WTC11 (cell line): Measurements from ENCODE around the gene TRMT112. TPM values are rescaled to one million over a fixed set of nuclear protein-coding genes. Genes with fewer than 3 reads are reported as not detected.

Source experiments
- ATAC-seq: fragments of 200-7000 bp; cut with Tn5 transposase; 2 replicates; pipeline ENCODE4 v1.10.0; 2021; ENCODE audit warnings: mild to moderate bottlenecking, moderate library complexity
- CTCF ChIA-PET: fragments of 300-600 bp; sonication (Branson Sonifier 250); formaldehyde crosslinking; loops from one replicate; lab custom pipeline; 2021; ENCODE audit warnings: antibody characterized with exemption; lab: Charles Lee
- POLR2A ChIA-PET: fragments of 350-600 bp; sonication (Branson Sonifier 250); formaldehyde crosslinking; loops from one replicate; lab custom pipeline; 2021; ENCODE audit warnings: antibody characterized with exemption; lab: Charles Lee
- DNase-seq: peaks from one replicate; pipeline ENCODE4 v3.0.0; 2021; ENCODE audit warnings: low spot score
- H3K27ac Mint-ChIP-seq: 2 replicates; pipeline ENCODE4 v1.8.0; 2021; ENCODE audit warnings: mixed read lengths
- H3K27me3 Mint-ChIP-seq: 2 replicates; pipeline ENCODE4 v1.8.0; 2021; ENCODE audit warnings: low read depth, mild to moderate bottlenecking, moderate library complexity, mixed read lengths
- H3K36me3 Mint-ChIP-seq: 2 replicates; pipeline ENCODE4 v1.8.0; 2021; ENCODE audit warnings: mixed read lengths
- H3K4me1 Mint-ChIP-seq: 2 replicates; pipeline ENCODE4 v1.8.0; 2022; ENCODE audit warnings: mixed read lengths
- H3K4me3 Mint-ChIP-seq: 2 replicates; pipeline ENCODE4 v1.8.0; 2021; ENCODE audit warnings: mild to moderate bottlenecking, moderate library complexity, mixed read lengths
- H3K9me3 Mint-ChIP-seq: 2 replicates; pipeline ENCODE4 v1.8.0; 2021; ENCODE audit warnings: mixed read lengths
- AR ChIP-seq: fragments of 250-450 bp; sonication (Bioruptor Pico); IDR thresholded peaks from 2 replicates; pipeline ENCODE4 v1.9.0; 2021; ENCODE audit warnings: mild to moderate bottlenecking
- ARID4B ChIP-seq: sonication (generic); formaldehyde crosslinking; IDR thresholded peaks from 2 replicates; pipeline ENCODE4 v1.8.0; 2023; ENCODE audit warnings: missing genetic modification reagents, mild to moderate bottlenecking, borderline replicate concordance
- E2F1 ChIP-seq: sonication (generic); formaldehyde crosslinking; IDR thresholded peaks from 2 replicates; pipeline ENCODE4 v1.8.0; 2022; ENCODE audit warnings: mild to moderate bottlenecking, missing genetic modification reagents
- E2F4 ChIP-seq: sonication (generic); formaldehyde crosslinking; IDR thresholded peaks from 2 replicates; pipeline ENCODE4 v1.8.1; 2022; ENCODE audit warnings: low read depth, mild to moderate bottlenecking, moderate library complexity, missing genetic modification reagents, borderline replicate concordance
- GTF2I ChIP-seq: fragments of 250-450 bp; sonication (Bioruptor Pico); conservative IDR thresholded peaks from 2 replicates; pipeline ENCODE4 v1.4.0; 2021; ENCODE audit warnings: mild to moderate bottlenecking
- IRF1 ChIP-seq: sonication (generic); formaldehyde crosslinking; IDR thresholded peaks from 2 replicates; pipeline ENCODE4 v1.8.0; 2023; ENCODE audit warnings: missing genetic modification reagents
- NR1H2 ChIP-seq: sonication (generic); formaldehyde crosslinking; IDR thresholded peaks from 2 replicates; pipeline ENCODE4 v1.9.0; 2021; ENCODE audit warnings: mild to moderate bottlenecking, moderate library complexity, missing genetic modification reagents
- PREB ChIP-seq: sonication (generic); formaldehyde crosslinking; IDR thresholded peaks from 2 replicates; pipeline ENCODE4 v1.8.1; 2022; ENCODE audit warnings: mild to moderate bottlenecking, missing genetic modification reagents, moderate library complexity, borderline replicate concordance
- RELA ChIP-seq: sonication (generic); formaldehyde crosslinking; IDR thresholded peaks from 2 replicates; pipeline ENCODE4 v1.8.1; 2022; ENCODE audit warnings: missing genetic modification reagents, mild to moderate bottlenecking, borderline replicate concordance
- RORB ChIP-seq: fragments of 250-450 bp; sonication (Bioruptor Pico); IDR thresholded peaks from 2 replicates; pipeline ENCODE4 v1.9.0; 2021; ENCODE audit warnings: mild to moderate bottlenecking
- TCF7 ChIP-seq: sonication (generic); formaldehyde crosslinking; IDR thresholded peaks from 2 replicates; pipeline ENCODE4 v1.8.0; 2022; ENCODE audit warnings: mild to moderate bottlenecking, low read depth, missing genetic modification reagents, moderate library complexity
- USF1 ChIP-seq: sonication (generic); formaldehyde crosslinking; IDR thresholded peaks from 2 replicates; pipeline ENCODE4 v1.8.0; 2022; ENCODE audit warnings: mild to moderate bottlenecking, missing genetic modification reagents
- ZNF138 ChIP-seq: sonication (generic); formaldehyde crosslinking; conservative IDR thresholded peaks from 2 replicates; pipeline ENCODE4 v1.8.1; 2022; ENCODE audit warnings: mild to moderate bottlenecking, moderate library complexity, missing genetic modification reagents
- ZNF425 ChIP-seq: fragments of 250-450 bp; sonication (Bioruptor Pico); conservative IDR thresholded peaks from 2 replicates; pipeline ENCODE4 v1.9.0; 2021; ENCODE audit warnings: mild to moderate bottlenecking
- ZNF512 ChIP-seq: sonication (generic); formaldehyde crosslinking; IDR thresholded peaks from 2 replicates; pipeline ENCODE4 v1.8.1; 2022; ENCODE audit warnings: missing genetic modification reagents, borderline replicate concordance
- ZSCAN18 ChIP-seq: fragments of 250-450 bp; sonication (Bioruptor Pico); IDR thresholded peaks from 2 replicates; pipeline ENCODE4 v2.1.2; 2022; ENCODE audit warnings: mild to moderate bottlenecking, moderate library complexity
- total RNA-seq: library from RNA; stranded (reverse); gene quantifications from 3 replicates; pipeline ENCODE4 v1.2.3, GENCODE V29; 2021

Gene TRMT112
- total RNA-seq, 1 experiment from 2014 or later = 285 TPM

GRCh38 chr11:64362339-64362738 is 45.0 kb upstream of the TRMT112 start (continued):
- no peak for TF ChIP-seq ARID4B (CRISPR knock-in tag)
- no peak for TF ChIP-seq IRF1
- no peak for TF ChIP-seq AR
- no peak for TF ChIP-seq E2F4 (CRISPR knock-in tag)
- no peak for TF ChIP-seq PREB (CRISPR knock-in tag)
- no peak for TF ChIP-seq TCF7 (CRISPR knock-in tag)
- no peak for TF ChIP-seq RELA (CRISPR knock-in tag)
- no peak for TF ChIP-seq USF1 (CRISPR knock-in tag)

- ATAC-seq = no peak
- POLR2A ChIA-PET = no interaction called here
- TF ChIP-seq E2F1 (CRISPR knock-in tag) (no peak), ZSCAN18 (CRISPR knock-in tag) (no peak), NR1H2 (no peak), ZNF138 (CRISPR knock-in tag) (no peak), GTF2I (CRISPR knock-in tag) (no peak), IRF1 (no peak), ZNF425 (CRISPR knock-in tag) (no peak), RORB (CRISPR knock-in tag) (no peak), ZNF512 (CRISPR knock-in tag) (no peak)
Observed at GRCh38 chr11:64361659-64362058, 44.3 kb upstream of the TRMT112 start.

More at GRCh38 chr11:64361659-64362058, 44.3 kb upstream of the TRMT112 start:
- Mint-ChIP-seq H3K9me3 (no peaks in the 10 kb centered on the region), H3K4me3 (no peak overlapping the region), H3K27me3 (no peaks in the 10 kb centered on the region), H3K4me1 (peaks cover 17% of the 10 kb centered on the region), H3K27ac (no peak overlapping the region), H3K36me3 (peaks cover 39% of the 10 kb centered on the region)
- no peak for DNase-seq
- CTCF ChIA-PET = interaction anchor here (1.2 to 2.6 kb wide), 3 partner anchors 20 to 87 kb away, joined by 4 to 20 read pairs (median 6); partner anchors contain the start of gene ESRRA
